HG02943 (cell line): ENCODE measurements around the gene NOS3.
A peak's percentile ranks its signal among the peaks of the same experiment; 100 is the strongest.

ENCODE experiments used
- ATAC-seq: cut with Tn5 transposase; IDR thresholded peaks from one replicate; pipeline ENCODE4 v1.9.1; 2021; ENCODE audit warnings: mild to moderate bottlenecking, low read depth, moderate library complexity; ENCODE audit not compliant: unreplicated experiment

NOS3 gene

GRCh38 chr7:150990416-150991186 is at the start of gene NOS3:
Gene NOS3, plus strand, starts transcription at chr7:150991017. Its CDS starts 2,787 bp downstream, at chr7:150993804.
- ATAC-seq = no peak

- ATAC-seq = no peak
Measured at GRCh38 chr7:150941351-150942000, 49.3 kb upstream of the NOS3 start.

- ATAC-seq = peak; percentile 70
Measured at GRCh38 chr7:150942001-150942590, 48.7 kb upstream of the NOS3 start.

DNA sequence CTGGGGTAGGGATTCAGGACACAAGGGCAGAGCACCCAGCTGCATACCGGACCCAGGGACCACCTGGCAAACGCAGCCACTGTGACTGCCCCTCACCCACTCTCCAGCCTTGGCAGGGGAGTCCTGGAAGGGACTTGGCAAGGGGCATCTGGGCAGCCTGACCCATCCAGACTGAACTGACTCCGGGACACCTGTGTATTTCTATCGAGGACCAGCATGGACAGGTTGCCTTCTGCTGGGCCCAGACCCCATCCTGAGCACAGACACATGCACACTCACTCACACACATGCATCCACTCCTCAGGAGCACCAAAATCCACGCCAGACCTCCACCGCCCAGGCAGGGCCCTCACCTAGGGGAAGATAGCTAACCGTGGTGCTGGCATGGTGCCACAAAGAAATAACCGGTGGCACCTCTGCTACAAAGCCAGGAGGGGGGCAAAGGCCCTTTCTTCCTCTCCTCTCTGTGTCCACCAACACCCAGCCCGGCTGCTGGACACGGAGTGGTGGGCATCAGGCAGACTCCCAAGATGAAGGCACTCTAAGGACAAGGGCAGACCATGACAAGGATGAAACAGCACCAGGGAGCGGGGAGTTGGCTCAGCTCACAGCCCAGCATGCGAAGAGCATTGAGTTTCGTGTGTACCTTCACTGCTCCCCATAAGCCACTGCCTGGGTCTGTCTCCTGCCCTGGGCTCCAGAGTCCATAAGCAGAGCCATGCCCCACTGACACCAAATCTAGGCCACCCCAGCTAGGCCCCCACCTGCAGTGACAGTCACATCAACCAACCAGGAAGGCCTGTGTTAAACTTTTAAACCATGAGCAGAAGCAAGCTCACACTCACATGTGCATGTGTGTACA is 48.0 kb upstream of the NOS3 start:
- no peak for ATAC-seq

DNA sequence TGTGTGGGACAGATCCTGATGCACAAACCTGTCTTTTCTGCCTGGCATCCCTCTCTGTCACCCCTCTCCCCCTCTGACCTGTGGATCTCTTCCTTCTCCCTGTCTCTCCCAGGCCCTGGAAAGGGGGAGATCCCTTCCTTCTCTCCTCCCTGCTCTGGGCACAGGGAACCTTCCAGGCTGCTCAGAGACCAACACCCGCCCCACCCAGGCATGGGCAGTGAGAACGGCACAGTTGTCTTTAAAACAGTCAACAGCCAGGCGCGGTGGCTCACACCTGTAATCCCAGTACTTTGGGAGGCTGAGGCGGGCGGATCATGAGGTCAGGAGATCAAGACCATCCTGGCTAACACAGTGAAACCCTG is 47.4 kb upstream of the NOS3 start:
- ATAC-seq = no peak

GRCh38 chr7:150944066-150945042 is 46.5 kb upstream of the NOS3 start:
- ATAC-seq = no peak

- no peak for ATAC-seq
Measured at GRCh38 chr7:150945171-150945852, 45.5 kb upstream of the NOS3 start.

DNA sequence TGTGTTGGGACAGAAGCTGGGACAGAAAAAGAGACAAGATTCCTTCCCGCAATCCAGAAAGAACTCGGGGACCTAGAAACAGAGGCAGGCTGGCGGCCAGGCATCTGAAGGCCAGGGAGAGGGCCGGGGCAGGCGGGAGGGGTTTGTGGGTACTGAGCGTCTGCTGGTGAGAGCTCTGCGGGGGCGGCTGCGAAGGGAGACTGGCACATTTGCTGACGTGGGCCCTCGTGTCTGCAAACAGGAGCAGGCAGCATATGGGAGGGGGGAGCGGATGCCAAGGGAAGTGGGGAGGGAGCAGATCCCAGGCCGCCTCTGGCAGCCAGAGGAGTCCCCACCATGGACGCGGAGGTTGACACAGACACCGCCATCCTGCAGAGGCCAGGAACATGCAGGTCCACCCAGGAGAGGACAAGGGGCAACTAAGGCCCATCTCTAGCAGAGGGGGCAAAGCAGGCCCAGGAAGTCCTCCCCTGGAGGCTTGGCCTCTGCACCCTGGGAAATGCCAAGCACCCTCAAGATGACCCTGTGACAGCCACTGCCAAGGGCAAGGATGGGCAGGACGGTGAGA is 44.9 kb upstream of the NOS3 start:
- ATAC-seq = no peak

DNA sequence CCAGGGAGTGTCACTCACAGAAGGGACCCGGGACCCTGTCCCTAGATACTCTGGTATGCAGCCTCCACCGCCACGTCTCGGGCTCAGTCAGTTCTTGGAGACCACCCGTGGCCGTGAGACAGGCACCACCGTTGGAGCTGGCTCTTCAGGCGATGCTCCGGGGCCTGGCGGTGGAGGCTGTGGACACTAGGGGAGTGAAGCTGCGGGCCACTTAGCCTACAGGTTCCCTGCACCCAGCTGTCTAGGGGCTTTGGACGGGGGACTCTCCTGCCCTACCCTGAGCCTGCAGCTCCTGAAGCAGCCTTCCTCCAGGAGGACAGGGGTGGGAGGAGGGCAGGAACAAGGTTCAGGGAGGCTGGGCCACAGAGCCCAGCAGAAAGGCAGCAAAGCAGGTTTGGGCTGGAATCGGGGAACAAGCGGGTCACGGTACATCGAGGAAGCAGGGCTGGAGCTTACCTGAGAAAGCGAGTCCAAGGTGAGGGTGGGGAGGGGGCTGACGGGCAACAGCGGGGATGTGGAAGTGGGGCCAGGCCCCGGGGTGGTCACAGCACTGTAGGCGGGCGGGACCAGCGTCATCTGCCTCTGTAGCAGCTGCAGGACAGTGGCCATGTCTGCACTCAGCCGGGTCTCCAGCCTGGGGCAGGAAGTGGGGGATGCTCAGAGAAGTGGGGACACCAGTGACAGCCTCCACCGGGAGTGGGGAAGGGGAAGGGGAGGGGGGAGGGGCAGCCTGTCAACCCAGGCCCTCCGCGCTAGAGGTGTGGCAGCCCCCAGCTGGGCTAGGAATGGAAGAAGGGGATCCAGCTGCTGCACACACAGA is 44.2 kb upstream of the NOS3 start:
- no peak for ATAC-seq

DNA sequence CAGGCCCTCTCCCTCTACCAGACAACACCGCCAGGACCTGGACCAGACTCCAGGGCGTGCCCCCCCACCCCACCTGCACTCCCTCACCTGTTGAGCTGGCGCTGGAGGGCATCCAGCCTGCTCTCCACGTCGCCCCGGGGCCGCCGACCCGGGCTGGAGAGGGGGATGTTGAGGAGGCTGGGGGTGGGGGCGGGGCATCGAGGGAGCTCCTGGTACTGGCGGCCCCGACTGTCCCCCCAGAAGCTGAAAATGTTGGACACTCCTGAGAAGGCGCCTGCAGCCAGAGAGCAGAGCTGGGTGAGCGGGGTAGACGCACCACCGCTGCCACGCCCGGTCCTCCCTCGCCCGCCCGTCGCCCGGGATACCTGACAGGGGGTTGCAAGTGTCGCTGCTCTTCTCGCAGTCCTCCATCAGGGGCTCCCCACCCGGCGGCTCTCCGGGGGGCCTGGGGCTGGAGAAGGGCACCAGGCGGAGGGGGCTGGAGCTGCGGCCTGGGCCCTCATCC is 43.5 kb upstream of the NOS3 start:
- no peak for ATAC-seq

- no peak for ATAC-seq
Measured at GRCh38 chr7:150947761-150948651, 42.8 kb upstream of the NOS3 start.

DNA sequence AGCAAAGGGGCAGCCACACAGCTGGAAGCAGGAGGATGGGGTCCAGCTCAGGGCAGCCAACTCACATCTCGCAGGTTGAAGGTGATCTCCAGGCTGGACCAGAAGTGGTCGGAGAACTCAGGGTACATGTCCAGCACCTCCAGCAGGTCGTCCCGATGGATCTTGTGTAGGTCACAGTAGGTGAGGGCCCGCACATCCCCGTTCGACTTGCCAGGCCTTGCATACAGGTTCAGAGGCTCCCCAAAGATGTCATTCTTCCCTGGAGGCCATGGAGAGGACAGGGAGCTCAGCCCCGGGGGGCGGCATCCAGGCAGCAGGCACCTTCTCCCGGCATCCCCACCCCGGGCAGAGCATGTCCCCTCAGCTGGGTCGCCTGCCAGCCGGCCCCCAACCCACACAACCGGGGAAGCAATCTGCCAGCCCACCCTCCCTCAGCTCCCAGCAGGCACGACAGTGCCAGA is 42.0 kb upstream of the NOS3 start:
- no peak for ATAC-seq

DNA sequence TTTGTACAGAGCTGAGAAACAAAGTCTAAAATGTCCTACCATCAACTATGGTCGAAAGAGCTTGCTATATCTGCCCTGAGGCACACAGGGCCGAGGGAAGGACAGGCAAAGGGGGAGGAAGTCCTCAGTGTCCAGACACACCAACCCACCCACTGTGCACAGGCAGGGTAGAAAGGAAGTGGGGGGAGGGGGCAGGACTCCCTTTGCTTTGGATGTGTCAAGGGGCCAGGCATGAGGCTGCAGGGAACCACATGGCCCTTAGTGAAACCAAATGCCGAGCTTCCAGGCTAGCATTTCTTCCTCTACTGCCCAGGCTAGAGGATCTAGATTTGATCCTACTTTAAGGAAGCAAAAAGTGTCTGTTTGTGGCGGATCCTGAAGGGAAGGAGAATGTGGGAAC is 41.3 kb upstream of the NOS3 start:
- ATAC-seq = no peak

- no peak for ATAC-seq
Measured at GRCh38 chr7:150949971-150950491, 40.8 kb upstream of the NOS3 start.

DNA sequence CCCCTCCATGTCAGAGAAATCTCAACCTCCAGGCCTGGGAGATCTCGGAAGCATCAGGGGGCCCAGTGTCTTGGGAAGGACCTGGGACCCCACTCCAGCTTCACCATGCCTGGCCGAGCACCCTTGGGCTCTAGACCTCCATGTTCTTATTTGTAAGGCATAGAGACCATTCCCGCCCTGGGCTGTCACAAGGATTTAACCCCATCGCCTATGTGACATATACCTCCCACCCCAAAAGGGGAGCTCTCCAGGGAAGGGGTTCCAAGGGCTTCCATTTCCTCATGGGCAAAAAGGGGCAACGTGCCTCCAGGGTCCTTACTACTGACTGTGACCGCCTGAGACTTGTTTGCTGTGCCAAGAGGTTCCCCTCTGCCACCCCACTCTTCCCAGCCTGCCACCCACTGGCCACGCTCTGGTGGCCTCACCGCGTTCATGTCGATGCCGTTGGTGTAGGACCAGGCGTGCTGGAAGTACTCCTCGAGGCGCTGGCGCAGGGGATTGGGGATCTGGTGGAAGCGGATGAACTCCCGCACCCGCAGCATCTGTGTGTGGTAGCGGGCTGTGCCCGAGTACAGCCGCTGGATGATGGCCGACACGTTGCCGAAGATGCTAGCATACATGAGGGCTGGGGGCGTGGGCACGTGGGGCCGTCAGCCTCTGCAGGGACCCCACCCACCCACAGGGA is 40.2 kb upstream of the NOS3 start:
- ATAC-seq = no peak

- ATAC-seq = no peak
Measured at GRCh38 chr7:150951181-150951520, 39.7 kb upstream of the NOS3 start.
